GM18907 (cell line): ENCODE results near the gene NCOA3.

ENCODE experiments used
- ATAC-seq: cut with Tn5 transposase; IDR thresholded peaks from one replicate; pipeline ENCODE4 v1.9.1; 2021; ENCODE audit warnings: mild to moderate bottlenecking, moderate library complexity; ENCODE audit not compliant: unreplicated experiment

The NCOA3 gene

GRCh38 chr20:47699818-47700217 is 198.1 kb downstream of the NCOA3 start:
- ATAC-seq = no peak

- no peak for ATAC-seq
Observed at GRCh38 chr20:47700327-47700726, 198.6 kb downstream of the NCOA3 start.

DNA sequence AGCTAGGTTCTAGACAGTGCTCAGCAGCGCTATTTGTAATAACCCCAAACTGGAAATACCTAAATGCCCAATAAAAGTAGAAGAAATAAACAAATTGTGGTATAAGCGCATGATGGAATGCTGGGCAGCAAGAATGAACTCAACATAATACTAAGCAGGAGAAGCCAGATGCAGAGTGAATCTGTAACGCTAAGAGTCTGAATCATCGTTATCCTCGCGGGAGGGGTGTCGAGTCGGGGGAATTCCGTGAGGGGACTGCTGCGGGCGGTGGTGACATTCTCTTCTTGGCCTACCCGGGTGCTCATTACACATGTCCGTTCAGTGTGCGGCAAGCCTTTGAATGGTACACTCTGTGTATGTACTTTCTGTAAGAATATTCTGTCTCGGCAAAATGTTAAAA is 199.9 kb downstream of the NCOA3 start:
- no peak for ATAC-seq

GRCh38 chr20:47703748-47704147 is 202.1 kb downstream of the NCOA3 start:
- ATAC-seq = no peak

- no peak for ATAC-seq
Observed at GRCh38 chr20:47704746-47705496, 203.2 kb downstream of the NCOA3 start.

DNA sequence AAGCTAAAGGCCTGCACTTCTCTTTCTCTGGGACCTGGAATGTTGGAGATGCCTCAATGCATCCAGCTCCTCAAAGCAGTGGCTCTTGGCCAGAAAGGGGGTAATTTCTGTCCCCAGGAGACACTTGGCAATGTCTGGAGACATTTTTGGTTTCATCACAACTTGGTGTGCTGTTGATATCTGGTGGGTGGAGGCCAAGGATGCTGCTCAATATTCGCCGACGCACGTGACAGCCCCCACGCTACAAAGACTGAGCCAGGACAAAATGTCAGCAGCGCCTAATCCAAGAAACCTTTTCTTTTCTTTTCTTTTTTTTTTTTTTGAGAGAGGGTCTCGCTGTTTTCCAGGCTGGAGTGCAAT is 203.8 kb downstream of the NCOA3 start:
- no peak for ATAC-seq

GRCh38 chr20:47706345-47706744 is 204.7 kb downstream of the NCOA3 start:
- no peak for ATAC-seq
